Heart left ventricle (tissue), 13 donors: Measurements from ENCODE around the gene RAB3GAP2.

Experiments used
- POLR2A ChIP-seq, 2 donors: fragments of 450-650 bp; IDR thresholded peaks; one replicate each; pipeline ENCODE4 v1.6.1; 2017; ENCODE audit warnings: antibody characterized with exemption in 2 of 2, mild to moderate bottlenecking in 2 of 2, moderate library complexity in 2 of 2
- TF ChIP-seq, protein P1 (sequence below), 12 donors: fragments of 200-600 bp; sonication (generic) in 4 of 12; IDR thresholded peaks; one replicate each; pipeline versions ENCODE4 v1.5.0 to v1.8.0; 2018 to 2022; ENCODE audit warnings: antibody characterized with exemption in 12 of 12, mild to moderate bottlenecking in 5 of 12
- donor health status: ischemic (EF 13 %, LVEDD 7.1; RV severe dilation, severe dysfunction).
- donor health status: DM: no; HTN: yes; CAD: no.
- donor health status: DM: no; HTN: no; CAD: no.
- donor health status: ischemic (EF 25% LVEDD 6.9; RV normal size, moderate dysfunction).
- donor health status: ischemic (EF 25% LVEDD 5.7; RV mildly dilated, moderate dysfunction).
- donor health status: ischemic (EF 35%, LVEDD 5.7; RV mildly dilated, moderate dysfunction).
- donor health status: nonischemic (EF 11% LVEDD 7.7; RV severe dilation, severe dysfunction).
- donor health status: DM: yes; HTN: yes; CAD: no.
- donor health status: PGD.
- donor health status: ischemic (EF 29% LVEDD 5.4; RV normal size, mild dysfunction).
- donor health status: nonischemic (EF 23%, LVEDD 6.1; RV moderate dilation, normal function).

DNA sequence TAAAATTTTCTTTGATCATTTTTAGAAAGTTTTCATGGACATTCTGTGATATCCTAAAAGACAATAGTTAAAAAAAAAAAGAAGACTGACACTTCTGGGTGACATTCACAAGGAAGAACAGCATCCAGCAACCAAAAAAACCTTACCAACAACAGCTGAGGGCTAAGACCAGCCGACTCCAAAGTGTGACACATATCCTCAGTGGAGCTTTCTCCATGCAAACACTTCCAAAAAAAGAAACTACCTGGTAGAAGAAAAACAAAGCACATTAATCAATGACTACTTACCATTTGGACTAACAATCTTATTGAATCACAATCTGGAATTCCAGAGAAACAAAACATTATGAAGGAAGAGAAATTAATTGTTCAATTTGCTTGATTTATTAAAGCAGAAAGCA lies 90.1 kb downstream of the RAB3GAP2 start:
- TF ChIP-seq, protein P1, sequence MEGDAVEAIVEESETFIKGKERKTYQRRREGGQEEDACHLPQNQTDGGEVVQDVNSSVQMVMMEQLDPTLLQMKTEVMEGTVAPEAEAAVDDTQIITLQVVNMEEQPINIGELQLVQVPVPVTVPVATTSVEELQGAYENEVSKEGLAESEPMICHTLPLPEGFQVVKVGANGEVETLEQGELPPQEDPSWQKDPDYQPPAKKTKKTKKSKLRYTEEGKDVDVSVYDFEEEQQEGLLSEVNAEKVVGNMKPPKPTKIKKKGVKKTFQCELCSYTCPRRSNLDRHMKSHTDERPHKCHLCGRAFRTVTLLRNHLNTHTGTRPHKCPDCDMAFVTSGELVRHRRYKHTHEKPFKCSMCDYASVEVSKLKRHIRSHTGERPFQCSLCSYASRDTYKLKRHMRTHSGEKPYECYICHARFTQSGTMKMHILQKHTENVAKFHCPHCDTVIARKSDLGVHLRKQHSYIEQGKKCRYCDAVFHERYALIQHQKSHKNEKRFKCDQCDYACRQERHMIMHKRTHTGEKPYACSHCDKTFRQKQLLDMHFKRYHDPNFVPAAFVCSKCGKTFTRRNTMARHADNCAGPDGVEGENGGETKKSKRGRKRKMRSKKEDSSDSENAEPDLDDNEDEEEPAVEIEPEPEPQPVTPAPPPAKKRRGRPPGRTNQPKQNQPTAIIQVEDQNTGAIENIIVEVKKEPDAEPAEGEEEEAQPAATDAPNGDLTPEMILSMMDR (IDR thresholded peaks at IDR 0.05): no peak
- no peak for TF ChIP-seq POLR2A (IDR thresholded peaks at IDR 0.05)
